ENCODE data around the gene KPRP. TPM values are rescaled to one million over a fixed set of nuclear protein-coding genes. Genes with fewer than 3 reads are reported as not detected.

The KPRP gene
- total and polyA plus RNA-seq, 4 experiments from 2014 or later: not detected

GRCh38 chr1:152806576-152806975, 48.8 kb downstream of the KPRP start, which contains the start of gene LCE1C:
TSS of gene LCE1C (minus strand) at chr1:152806651. CDS start at chr1:152805478, 1,173 bp downstream.
- no peak within 1 kb of the TSS for H3K4me3 Mint-ChIP-seq
- Histone ChIP-seq H3K9me3 (ENCODE audit: control insufficient read depth in 1 of 2, low read length in 2 of 2) (no peaks in the 10 kb centered on the region), H3K27me3 (ENCODE audit: insufficient read depth, low read length) (no peaks in the 10 kb centered on the region), H3K4me3 (ENCODE audit: low read length in 2 of 2) (no peak within 1 kb of the TSS), H3K36me3 (ENCODE audit: insufficient read depth, low read length) (no peaks in the 10 kb centered on the region), H3K4me1 (ENCODE audit: insufficient read depth, low read length) (no peaks in the 10 kb centered on the region), H3K27ac (ENCODE audit: low read depth, low read length) (no peak within 1 kb of the TSS)
- intact Hi-C loops (cut with micrococcal nuclease): no loop called here
- H3K4me1 Mint-ChIP-seq: no peaks in the 10 kb centered on the region
- DNase-seq: no peak
- CTCF ChIA-PET (ENCODE audit: partially characterized antibody): no interaction called here
- no peaks in the 10 kb centered on the region for H3K36me3 Mint-ChIP-seq
- H3K27me3 Mint-ChIP-seq: peaks cover 18 to 25% of the 10 kb centered on the region in 2 donors
- POLR2A ChIA-PET (ENCODE audit: partially characterized antibody): no interaction called here
- H3K27ac Mint-ChIP-seq: no peak within 1 kb of the TSS
- peaks cover 0 to 2% (median 0%) of the 10 kb centered on the region in 8 donors for H3K9me3 Mint-ChIP-seq

DNA sequence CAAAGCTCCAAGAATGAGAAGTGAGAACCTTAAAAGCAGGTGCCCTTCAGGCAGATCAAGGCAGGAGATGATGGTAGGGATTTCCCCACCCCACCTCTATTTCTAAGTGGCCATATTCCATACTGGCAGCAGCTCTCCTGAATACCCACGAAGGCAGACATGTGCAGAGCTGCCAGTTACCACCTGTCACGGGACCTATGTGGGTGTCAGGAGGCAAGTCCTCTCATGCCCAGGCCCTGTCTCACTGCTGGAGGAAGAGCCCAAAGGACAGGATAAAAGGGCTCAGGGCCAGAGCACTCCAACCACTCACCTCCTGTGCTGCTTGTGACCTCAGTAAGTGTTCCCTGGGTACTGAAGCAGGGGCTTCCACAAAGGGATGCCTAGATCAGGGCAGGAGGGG, 53.2 kb downstream of the KPRP start:
- Histone ChIP-seq H3K27me3 (ENCODE audit: insufficient read depth, low read length) (no peaks in the 10 kb centered on the region), H3K9me3 (ENCODE audit: control insufficient read depth in 1 of 2, low read length in 2 of 2) (no peaks in the 10 kb centered on the region), H3K4me3 (ENCODE audit: low read length in 2 of 2) (no peak overlapping the region), H3K27ac (ENCODE audit: low read depth, low read length) (no peak overlapping the region), H3K4me1 (ENCODE audit: insufficient read depth, low read length) (no peaks in the 10 kb centered on the region), H3K36me3 (ENCODE audit: insufficient read depth, low read length) (no peaks in the 10 kb centered on the region)
- peaks cover 3 to 13% of the 10 kb centered on the region in 2 donors for H3K27me3 Mint-ChIP-seq
- no peak overlapping the region for H3K27ac Mint-ChIP-seq
- no peak for DNase-seq
- H3K4me3 Mint-ChIP-seq: no peak overlapping the region
- no peaks in the 10 kb centered on the region for H3K36me3 Mint-ChIP-seq
- peaks cover 0 to 2% (median 0%) of the 10 kb centered on the region in 8 donors for H3K9me3 Mint-ChIP-seq
- intact Hi-C loops (cut with micrococcal nuclease): no loop called here
- H3K4me1 Mint-ChIP-seq: no peaks in the 10 kb centered on the region
- ChIA-PET POLR2A (ENCODE audit: partially characterized antibody) (no interaction called here), CTCF (ENCODE audit: partially characterized antibody) (no interaction called here)

Other genes with a start within 250 kb of the KPRP start
- not detected for gene LCE5A, start 247.2 kb upstream of the KPRP start, total RNA-seq
- not detected for gene LCE5A, start 247.2 kb upstream of the KPRP start, polyA plus RNA-seq
- gene CRCT1, start 243.5 kb upstream of the KPRP start, total RNA-seq: not detected
- gene CRCT1, start 243.5 kb upstream of the KPRP start, polyA plus RNA-seq: not detected
- gene LCE3E, start 191.2 kb upstream of the KPRP start, total RNA-seq: not detected
- not detected for gene LCE3E, start 191.2 kb upstream of the KPRP start, polyA plus RNA-seq
- not detected for gene LCE3D, start 177.5 kb upstream of the KPRP start, total RNA-seq
- gene LCE3D, start 177.5 kb upstream of the KPRP start, polyA plus RNA-seq: not detected
- gene LCE3C, start 157.8 kb upstream of the KPRP start, total RNA-seq: not detected
- gene LCE3C, start 157.8 kb upstream of the KPRP start, polyA plus RNA-seq: not detected
- not detected for gene LCE3B, start 144.2 kb upstream of the KPRP start, total RNA-seq
- gene LCE3B, start 144.2 kb upstream of the KPRP start, polyA plus RNA-seq: not detected
- not detected for gene LCE3A, start 134.9 kb upstream of the KPRP start, total RNA-seq
- not detected for gene LCE3A, start 134.9 kb upstream of the KPRP start, polyA plus RNA-seq
- not detected for gene LCE2D, start 94.6 kb upstream of the KPRP start, total RNA-seq
- not detected for gene LCE2D, start 94.6 kb upstream of the KPRP start, polyA plus RNA-seq
- not detected for gene LCE2C, start 82.7 kb upstream of the KPRP start, total RNA-seq
- gene LCE2C, start 82.7 kb upstream of the KPRP start, polyA plus RNA-seq: not detected
- not detected for gene LCE2B, start 71.9 kb upstream of the KPRP start, total RNA-seq
- not detected for gene LCE2B, start 71.9 kb upstream of the KPRP start, polyA plus RNA-seq
- not detected for gene LCE2A, start 59.7 kb upstream of the KPRP start, total RNA-seq
- gene LCE2A, start 59.7 kb upstream of the KPRP start, polyA plus RNA-seq: not detected
- gene LCE4A, start 49.9 kb upstream of the KPRP start, total RNA-seq: not detected
- gene LCE4A, start 49.9 kb upstream of the KPRP start, polyA plus RNA-seq: not detected
- not detected for gene LCE1F, start 17.1 kb downstream of the KPRP start, total RNA-seq
- not detected for gene LCE1F, start 17.1 kb downstream of the KPRP start, polyA plus RNA-seq
- not detected for gene LCE1E, start 28.2 kb downstream of the KPRP start, total RNA-seq
- gene LCE1E, start 28.2 kb downstream of the KPRP start, polyA plus RNA-seq: not detected
- gene LCE1D, start 38.7 kb downstream of the KPRP start, total RNA-seq: not detected
- not detected for gene LCE1D, start 38.7 kb downstream of the KPRP start, polyA plus RNA-seq
- gene LCE1C, start 48.6 kb downstream of the KPRP start, total RNA-seq: not detected
- not detected for gene LCE1C, start 48.6 kb downstream of the KPRP start, polyA plus RNA-seq
- gene LCE1B, start 53.9 kb downstream of the KPRP start, total RNA-seq: not detected
- not detected for gene LCE1B, start 53.9 kb downstream of the KPRP start, polyA plus RNA-seq
- not detected for gene LCE1A, start 69.4 kb downstream of the KPRP start, total RNA-seq
- not detected for gene LCE1A, start 69.4 kb downstream of the KPRP start, polyA plus RNA-seq
- not detected for gene LCE6A, start 84.8 kb downstream of the KPRP start, total RNA-seq
- gene LCE6A, start 84.8 kb downstream of the KPRP start, polyA plus RNA-seq: not detected
- not detected for gene LCE7A, start 102.0 kb downstream of the KPRP start, total RNA-seq
- not detected for gene LCE7A, start 102.0 kb downstream of the KPRP start, polyA plus RNA-seq
- not detected for gene SMCP, start 120.3 kb downstream of the KPRP start, total RNA-seq
- not detected for gene SMCP, start 120.3 kb downstream of the KPRP start, polyA plus RNA-seq
- gene IVL, start 150.5 kb downstream of the KPRP start, total RNA-seq: not detected
- not detected for gene IVL, start 150.5 kb downstream of the KPRP start, polyA plus RNA-seq
- not detected for gene SPRR5, start 189.2 kb downstream of the KPRP start, total RNA-seq
- gene SPRR5, start 189.2 kb downstream of the KPRP start, polyA plus RNA-seq: not detected
- gene SPRR4, start 212.6 kb downstream of the KPRP start, total RNA-seq: not detected
- gene SPRR4, start 212.6 kb downstream of the KPRP start, polyA plus RNA-seq: not detected
- not detected for gene SPRR1A, start 226.1 kb downstream of the KPRP start, total RNA-seq
- not detected for gene SPRR1A, start 226.1 kb downstream of the KPRP start, polyA plus RNA-seq
- gene SPRR3, start 243.7 kb downstream of the KPRP start, total RNA-seq: not detected
- gene SPRR3, start 243.7 kb downstream of the KPRP start, polyA plus RNA-seq: not detected